ENCODE results near the gene MAPK8IP1.
"Not testable (repeated sequence)": the region's sequence is repeated elsewhere in the genome, so short reads cannot be mapped to it uniquely, and the experiment has no call there.

Gene MAPK8IP1

GRCh38 chr11:45889555-45889954 is 4.1 kb downstream of the MAPK8IP1 start:
- in situ Hi-C loops (cut with MboI; ENCODE audit: low sequenced_read_pairs), result no loop called here

GRCh38 chr11:45889966-45890365 is 4.5 kb downstream of the MAPK8IP1 start:
- in situ Hi-C loops (cut with MboI; ENCODE audit: low sequenced_read_pairs), result no loop called here

- in situ Hi-C loops (cut with MboI; ENCODE audit: low sequenced_read_pairs), result no loop called here
Measured at GRCh38 chr11:45890886-45891550, 5.6 kb downstream of the MAPK8IP1 start.

- in situ Hi-C loops (cut with MboI; ENCODE audit: low sequenced_read_pairs), result no loop called here
Measured at GRCh38 chr11:45892856-45893255, 7.4 kb downstream of the MAPK8IP1 start.

- in situ Hi-C loops (cut with MboI; ENCODE audit: low sequenced_read_pairs), result no loop called here
Measured at GRCh38 chr11:45894555-45895247, 9.2 kb downstream of the MAPK8IP1 start.

GRCh38 chr11:45895553-45896259 is 10.3 kb downstream of the MAPK8IP1 start:
- in situ Hi-C loops (cut with MboI; ENCODE audit: low sequenced_read_pairs), result no loop called here

GRCh38 chr11:45896422-45896984 is 11.1 kb downstream of the MAPK8IP1 start:
- in situ Hi-C loops (cut with MboI; ENCODE audit: low sequenced_read_pairs), result no loop called here

- in situ Hi-C loops (cut with MboI; ENCODE audit: low sequenced_read_pairs), result no loop called here
Measured at GRCh38 chr11:45897556-45897955, 12.1 kb downstream of the MAPK8IP1 start.

- in situ Hi-C loops (cut with MboI; ENCODE audit: low sequenced_read_pairs), result no loop called here
Measured at GRCh38 chr11:45899086-45899447, 13.6 kb downstream of the MAPK8IP1 start.

- in situ Hi-C loops (cut with MboI; ENCODE audit: low sequenced_read_pairs), result no loop called here
Measured at GRCh38 chr11:45899448-45900174, 14.2 kb downstream of the MAPK8IP1 start.

GRCh38 chr11:45900175-45900800 is 14.8 kb downstream of the MAPK8IP1 start:
- in situ Hi-C loops (cut with MboI; ENCODE audit: low sequenced_read_pairs), result not testable (repeated sequence)

- in situ Hi-C loops (cut with MboI; ENCODE audit: low sequenced_read_pairs), result no loop called here
Measured at GRCh38 chr11:45900916-45901617, 15.6 kb downstream of the MAPK8IP1 start.

- in situ Hi-C loops (cut with MboI; ENCODE audit: low sequenced_read_pairs), result no loop called here
Measured at GRCh38 chr11:45901626-45902025, 16.2 kb downstream of the MAPK8IP1 start.

- in situ Hi-C loops (cut with MboI; ENCODE audit: low sequenced_read_pairs), result no loop called here
Measured at GRCh38 chr11:45902452-45903380, 17.3 kb downstream of the MAPK8IP1 start.

GRCh38 chr11:45904309-45904915 is 19.0 kb downstream of the MAPK8IP1 start:
- in situ Hi-C loops (cut with MboI; ENCODE audit: low sequenced_read_pairs), result no loop called here

GRCh38 chr11:45905095-45905494 is 19.6 kb downstream of the MAPK8IP1 start:
- in situ Hi-C loops (cut with MboI; ENCODE audit: low sequenced_read_pairs), result no loop called here

- in situ Hi-C loops (cut with MboI; ENCODE audit: low sequenced_read_pairs), result not testable (repeated sequence)
Measured at GRCh38 chr11:45905576-45905975, 20.1 kb downstream of the MAPK8IP1 start.

GRCh38 chr11:45906096-45906682 is 20.7 kb downstream of the MAPK8IP1 start:
- in situ Hi-C loops (cut with MboI; ENCODE audit: low sequenced_read_pairs), result no loop called here
